ENCODE measurements around the gene DLGAP1. TPM values are rescaled to one million over a fixed set of nuclear protein-coding genes. Genes with fewer than 3 reads are reported as not detected.
A peak's percentile ranks its signal among the peaks of the same experiment; 100 is the strongest.

DLGAP1 gene
- polyA plus RNA-seq, 4 donors, result 0.22 to 0.47 TPM; not detected in 2

DNA sequence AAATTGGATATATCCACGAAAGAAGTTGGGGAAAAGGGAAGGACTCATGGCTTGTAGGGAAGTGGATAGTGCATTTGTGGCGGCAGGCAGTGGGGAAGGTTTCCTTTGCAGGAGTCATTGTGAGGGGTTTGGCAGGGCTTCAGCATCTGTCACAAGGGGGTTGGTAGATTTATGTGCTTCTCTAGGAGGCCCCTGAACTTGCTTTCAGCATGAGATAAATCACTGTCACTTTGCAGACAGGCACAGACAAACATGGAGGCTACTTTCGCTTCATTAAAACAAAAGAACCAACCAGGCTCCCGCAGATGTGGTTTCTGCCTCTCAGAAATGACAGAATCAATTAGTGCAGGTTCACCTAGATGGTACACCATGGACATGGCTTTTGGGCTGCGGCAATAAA, 664.4 kb downstream of the DLGAP1 start:
- Histone ChIP-seq H3K27me3 (ENCODE audit: control insufficient read depth in 3 of 3, insufficient read depth in 3 of 3, low read length in 3 of 3) (no peaks in the 10 kb centered on the region), H3K9me3 (ENCODE audit: control insufficient read depth in 2 of 2, insufficient read depth in 1 of 2, low read depth in 1 of 2, low read length in 1 of 2) (no peaks in the 10 kb centered on the region), H3K4me1 (ENCODE audit: control insufficient read depth in 3 of 3, insufficient read depth in 2 of 3, low read depth in 1 of 3, low read length in 2 of 3) (no peaks in the 10 kb centered on the region), H3K27ac (ENCODE audit: low read depth in 1 of 3, low read length in 2 of 3) (no peak overlapping the region), H3K36me3 (ENCODE audit: control insufficient read depth in 3 of 3, insufficient read depth in 2 of 3, low read depth in 1 of 3, low read length in 3 of 3) (no peaks in the 10 kb centered on the region), H3K4me3 (ENCODE audit: low read depth in 1 of 3, low read length in 3 of 3) (no peak overlapping the region)
- DNase-seq, result no peak
- WGBS, 3 donors, result 45 to 75% (median 61%) methylated on average over 5 of the region's 5 CpGs
- FAIRE-seq, result no peak

DNA sequence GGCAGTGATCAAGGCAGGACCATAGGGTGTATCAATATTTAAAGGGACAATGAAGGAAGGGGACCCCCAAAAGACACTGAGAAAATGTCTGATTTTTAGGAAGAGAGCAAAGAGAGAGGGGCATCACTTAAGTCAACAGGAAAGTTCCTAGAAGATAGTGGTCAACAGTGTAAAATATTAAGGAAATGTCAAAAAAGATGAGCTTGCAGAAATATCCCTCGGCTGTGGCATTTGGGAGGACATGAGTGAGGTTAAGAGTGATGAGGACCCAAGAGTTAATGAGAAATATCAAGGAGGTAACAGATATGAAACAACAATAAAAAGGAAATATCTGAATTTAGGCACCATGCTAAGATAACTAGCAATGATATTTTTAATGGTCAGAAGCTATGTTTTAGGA, 665.6 kb downstream of the DLGAP1 start:
- Histone ChIP-seq H3K9me3 (ENCODE audit: control insufficient read depth in 2 of 2, insufficient read depth in 1 of 2, low read depth in 1 of 2, low read length in 1 of 2) (peaks cover 0 to 1% of the 10 kb centered on the region in 2 donors), H3K4me3 (ENCODE audit: low read depth in 1 of 3, low read length in 3 of 3) (no peak overlapping the region), H3K4me1 (ENCODE audit: control insufficient read depth in 3 of 3, insufficient read depth in 2 of 3, low read depth in 1 of 3, low read length in 2 of 3) (no peaks in the 10 kb centered on the region), H3K36me3 (ENCODE audit: control insufficient read depth in 3 of 3, insufficient read depth in 2 of 3, low read depth in 1 of 3, low read length in 3 of 3) (no peaks in the 10 kb centered on the region), H3K27ac (ENCODE audit: low read depth in 1 of 3, low read length in 2 of 3) (no peak overlapping the region), H3K27me3 (ENCODE audit: control insufficient read depth in 3 of 3, insufficient read depth in 3 of 3, low read length in 3 of 3) (no peaks in the 10 kb centered on the region)
- FAIRE-seq (no peak), DNase-seq (no peak)
- 76 to 100% (median 79%) methylated on average over 1 of the region's 1 CpG for WGBS, 3 donors

DNA sequence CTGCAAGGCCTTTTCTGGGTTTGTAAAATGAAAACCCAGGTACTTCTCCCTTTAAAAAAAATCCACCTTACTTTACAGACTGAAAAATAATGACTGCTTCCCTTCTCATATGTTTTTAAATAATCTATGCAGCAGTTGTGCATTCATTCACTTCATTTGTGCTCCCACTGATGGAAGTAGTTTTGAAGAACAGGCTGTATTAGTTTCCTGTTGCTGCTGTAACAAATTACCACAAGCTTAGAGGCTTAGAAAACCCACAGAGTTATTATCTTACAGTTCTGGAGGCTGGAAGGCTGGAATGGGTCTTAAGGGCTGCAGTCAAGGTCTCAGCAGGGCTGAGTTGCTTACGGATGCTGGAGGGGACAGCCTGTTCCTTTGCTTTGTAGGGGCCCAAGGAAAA, 670.2 kb downstream of the DLGAP1 start:
- Histone ChIP-seq H3K36me3 (ENCODE audit: control insufficient read depth in 3 of 3, insufficient read depth in 2 of 3, low read depth in 1 of 3, low read length in 3 of 3) (no peaks in the 10 kb centered on the region), H3K27me3 (ENCODE audit: control insufficient read depth in 3 of 3, insufficient read depth in 3 of 3, low read length in 3 of 3) (no peaks in the 10 kb centered on the region), H3K9me3 (ENCODE audit: control insufficient read depth in 2 of 2, insufficient read depth in 1 of 2, low read depth in 1 of 2, low read length in 1 of 2) (peaks cover 0 to 1% of the 10 kb centered on the region in 2 donors), H3K4me3 (ENCODE audit: low read depth in 1 of 3, low read length in 3 of 3) (no peak overlapping the region), H3K4me1 (ENCODE audit: control insufficient read depth in 3 of 3, insufficient read depth in 2 of 3, low read depth in 1 of 3, low read length in 2 of 3) (no peaks in the 10 kb centered on the region), H3K27ac (ENCODE audit: low read depth in 1 of 3, low read length in 2 of 3) (no peak overlapping the region)
- DNase-seq (no peak), FAIRE-seq (no peak)
- WGBS, 3 donors, result 92 to 100% (median 93%) methylated on average over 1 of the region's 1 CpG

DNA sequence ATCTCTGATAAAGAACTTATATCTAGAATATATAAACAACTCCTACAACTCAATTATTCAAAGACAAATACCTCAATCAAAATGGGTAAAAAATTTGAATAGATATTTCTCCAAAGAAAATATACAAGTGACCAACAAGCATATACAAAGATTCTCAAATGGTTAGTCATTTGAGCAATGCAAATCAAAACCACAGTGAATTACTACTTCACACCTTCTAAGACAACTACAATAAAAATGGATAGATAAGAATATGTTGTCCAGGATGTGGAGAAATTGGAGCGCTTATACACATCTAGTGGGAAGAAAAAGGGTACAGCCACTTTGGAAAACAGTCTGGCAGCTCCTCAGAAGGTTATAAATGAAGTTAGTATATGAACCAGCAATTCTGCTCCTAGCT, 672.2 kb downstream of the DLGAP1 start:
- peaks cover 0 to 1% of the 10 kb centered on the region in 2 donors for H3K9me3 ChIP-seq (ENCODE audit: control insufficient read depth in 2 of 2, insufficient read depth in 1 of 2, low read depth in 1 of 2, low read length in 1 of 2)
- H3K4me3 ChIP-seq (ENCODE audit: low read depth in 1 of 3, low read length in 3 of 3), result no peak overlapping the region
- 84 to 94% (median 91%) methylated on average over 1 of the region's 1 CpG for WGBS, 3 donors
- no peaks in the 10 kb centered on the region for H3K27me3 ChIP-seq (ENCODE audit: control insufficient read depth in 3 of 3, insufficient read depth in 3 of 3, low read length in 3 of 3)
- no peaks in the 10 kb centered on the region for H3K4me1 ChIP-seq (ENCODE audit: control insufficient read depth in 3 of 3, insufficient read depth in 2 of 3, low read depth in 1 of 3, low read length in 2 of 3)
- H3K36me3 ChIP-seq (ENCODE audit: control insufficient read depth in 3 of 3, insufficient read depth in 2 of 3, low read depth in 1 of 3, low read length in 3 of 3), result no peaks in the 10 kb centered on the region
- no peak for DNase-seq
- H3K27ac ChIP-seq (ENCODE audit: low read depth in 1 of 3, low read length in 2 of 3), result no peak overlapping the region
- no peak for FAIRE-seq

DNA sequence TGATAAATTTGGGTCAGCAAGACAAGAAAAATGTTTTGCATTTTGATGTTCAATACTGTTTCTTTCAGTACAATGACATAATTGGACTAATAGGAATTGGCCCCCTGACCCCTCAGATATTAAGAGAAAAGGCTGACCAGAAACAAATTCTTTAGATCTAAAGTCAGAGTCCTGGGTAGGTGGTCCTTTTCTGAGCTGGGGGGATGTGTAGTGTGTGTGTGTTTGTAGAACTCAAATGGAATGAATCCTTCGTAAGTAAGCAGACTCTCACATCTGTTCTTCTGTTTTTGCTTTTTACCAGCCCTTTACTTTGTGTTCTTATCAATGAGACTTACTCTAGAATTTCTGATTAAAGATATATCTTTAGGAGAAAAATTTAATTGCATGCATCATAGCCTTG, 677.4 kb downstream of the DLGAP1 start:
- no peaks in the 10 kb centered on the region for H3K36me3 ChIP-seq (ENCODE audit: control insufficient read depth in 3 of 3, insufficient read depth in 2 of 3, low read depth in 1 of 3, low read length in 3 of 3)
- peaks cover 0 to 10% (median 2%) of the 10 kb centered on the region in 3 donors for H3K4me1 ChIP-seq (ENCODE audit: control insufficient read depth in 3 of 3, insufficient read depth in 2 of 3, low read depth in 1 of 3, low read length in 2 of 3)
- WGBS, 3 donors, result 60 to 100% (median 92%) methylated on average over 1 of the region's 1 CpG
- no peaks in the 10 kb centered on the region for H3K9me3 ChIP-seq (ENCODE audit: control insufficient read depth in 2 of 2, insufficient read depth in 1 of 2, low read depth in 1 of 2, low read length in 1 of 2)
- no peak overlapping the region for H3K4me3 ChIP-seq (ENCODE audit: low read depth in 1 of 3, low read length in 3 of 3)
- no peaks in the 10 kb centered on the region for H3K27me3 ChIP-seq (ENCODE audit: control insufficient read depth in 3 of 3, insufficient read depth in 3 of 3, low read length in 3 of 3)
- DNase-seq, result no peak
- no peak for FAIRE-seq
- H3K27ac ChIP-seq (ENCODE audit: low read depth in 1 of 3, low read length in 2 of 3), result no peak overlapping the region

DNA sequence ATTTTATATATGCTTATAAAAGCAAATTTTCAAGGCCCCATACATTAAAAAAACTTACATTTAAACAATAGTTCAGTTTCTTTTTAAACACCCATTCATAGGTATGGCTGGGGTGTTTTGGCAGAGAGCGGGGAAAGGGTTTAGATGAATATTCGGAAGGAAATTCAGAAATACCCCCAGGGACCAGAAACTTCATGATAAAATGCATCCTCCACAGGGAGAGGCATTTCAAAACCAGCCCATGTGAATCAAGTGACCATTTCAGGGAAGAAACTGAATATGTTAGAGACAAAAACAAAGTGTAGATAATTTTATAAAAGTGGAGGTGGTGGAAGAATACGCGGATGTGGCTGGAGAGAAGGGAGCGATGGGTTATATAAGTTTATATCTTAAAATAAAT, 678.0 kb downstream of the DLGAP1 start:
- H3K9me3 ChIP-seq (ENCODE audit: control insufficient read depth in 2 of 2, insufficient read depth in 1 of 2, low read depth in 1 of 2, low read length in 1 of 2), result no peaks in the 10 kb centered on the region
- WGBS, 3 donors, result 84 to 96% (median 96%) methylated on average over 5 of the region's 5 CpGs
- no peak overlapping the region for H3K4me3 ChIP-seq (ENCODE audit: low read depth in 1 of 3, low read length in 3 of 3)
- H3K27ac ChIP-seq (ENCODE audit: low read depth in 1 of 3, low read length in 2 of 3), result no peak overlapping the region
- H3K27me3 ChIP-seq (ENCODE audit: control insufficient read depth in 3 of 3, insufficient read depth in 3 of 3, low read length in 3 of 3), result no peaks in the 10 kb centered on the region
- FAIRE-seq (no peak), DNase-seq (no peak)
- H3K4me1 ChIP-seq (ENCODE audit: control insufficient read depth in 3 of 3, insufficient read depth in 2 of 3, low read depth in 1 of 3, low read length in 2 of 3), result peaks cover 0 to 12% (median 4%) of the 10 kb centered on the region in 3 donors
- no peaks in the 10 kb centered on the region for H3K36me3 ChIP-seq (ENCODE audit: control insufficient read depth in 3 of 3, insufficient read depth in 2 of 3, low read depth in 1 of 3, low read length in 3 of 3)

DNA sequence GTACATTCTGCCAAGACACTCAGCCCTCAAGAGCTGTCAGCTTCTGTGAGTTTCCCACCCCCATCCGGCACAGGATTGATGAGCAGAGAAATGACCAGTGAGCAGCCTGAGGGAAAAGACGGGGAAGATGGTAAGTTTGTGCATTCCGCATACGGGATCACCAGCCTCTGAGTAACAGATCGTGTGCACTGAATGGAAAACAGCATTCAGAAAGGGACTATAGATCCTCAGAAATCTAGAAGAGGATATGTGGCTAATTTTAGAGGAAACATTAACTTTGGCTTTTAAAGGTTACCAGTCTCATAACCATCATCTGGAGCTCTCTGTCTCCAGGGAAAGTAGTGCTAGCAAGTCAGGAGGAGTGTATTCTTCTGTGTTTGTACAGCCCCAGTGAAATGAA, 679.1 kb downstream of the DLGAP1 start:
- FAIRE-seq (no peak), DNase-seq (no peak)
- Histone ChIP-seq H3K27me3 (ENCODE audit: control insufficient read depth in 3 of 3, insufficient read depth in 3 of 3, low read length in 3 of 3) (no peaks in the 10 kb centered on the region), H3K9me3 (ENCODE audit: control insufficient read depth in 2 of 2, insufficient read depth in 1 of 2, low read depth in 1 of 2, low read length in 1 of 2) (no peaks in the 10 kb centered on the region), H3K36me3 (ENCODE audit: control insufficient read depth in 3 of 3, insufficient read depth in 2 of 3, low read depth in 1 of 3, low read length in 3 of 3) (no peaks in the 10 kb centered on the region), H3K4me3 (ENCODE audit: low read depth in 1 of 3, low read length in 3 of 3) (no peak overlapping the region), H3K27ac (ENCODE audit: low read depth in 1 of 3, low read length in 2 of 3) (no peak overlapping the region), H3K4me1 (ENCODE audit: control insufficient read depth in 3 of 3, insufficient read depth in 2 of 3, low read depth in 1 of 3, low read length in 2 of 3) (peaks cover 0 to 12% (median 4%) of the 10 kb centered on the region in 3 donors)
- 87 to 99% (median 90%) methylated on average over 5 of the region's 5 CpGs for WGBS, 3 donors

DNA sequence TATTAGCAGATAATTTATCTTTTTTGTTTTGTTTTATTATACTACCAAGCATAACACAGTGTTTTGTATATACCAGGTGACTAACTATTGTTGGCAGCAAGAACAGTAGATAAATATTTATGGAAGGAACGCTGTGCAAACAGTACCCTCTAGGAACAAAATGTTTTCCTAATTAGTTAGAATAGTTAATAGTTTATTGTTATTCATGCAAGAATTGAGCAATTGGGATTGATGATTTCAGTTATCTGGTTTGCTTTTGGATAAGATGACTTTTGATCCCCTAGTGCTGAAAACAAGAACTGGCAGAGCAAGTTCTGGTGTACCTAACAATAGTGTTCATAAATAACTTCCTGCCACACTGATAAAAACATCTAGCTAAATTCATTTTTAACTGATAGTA, 681.8 kb downstream of the DLGAP1 start:
- Histone ChIP-seq H3K4me3 (ENCODE audit: low read depth in 1 of 3, low read length in 3 of 3) (no peak overlapping the region), H3K9me3 (ENCODE audit: control insufficient read depth in 2 of 2, insufficient read depth in 1 of 2, low read depth in 1 of 2, low read length in 1 of 2) (no peaks in the 10 kb centered on the region), H3K36me3 (ENCODE audit: control insufficient read depth in 3 of 3, insufficient read depth in 2 of 3, low read depth in 1 of 3, low read length in 3 of 3) (no peaks in the 10 kb centered on the region), H3K4me1 (ENCODE audit: control insufficient read depth in 3 of 3, insufficient read depth in 2 of 3, low read depth in 1 of 3, low read length in 2 of 3) (peaks cover 0 to 14% (median 4%) of the 10 kb centered on the region in 3 donors), H3K27ac (ENCODE audit: low read depth in 1 of 3, low read length in 2 of 3) (no peak overlapping the region), H3K27me3 (ENCODE audit: control insufficient read depth in 3 of 3, insufficient read depth in 3 of 3, low read length in 3 of 3) (no peaks in the 10 kb centered on the region)
- WGBS, 3 donors, result 6 to 38% (median 38%) methylated on average over 1 of the region's 1 CpG
- FAIRE-seq (peak; percentile 94), DNase-seq (peak; percentile 56 to 86)
